GM10248 (cell line): ENCODE data around the gene ZDHHC14.

Experiments
- CTCF ChIA-PET: fragments of 300-600 bp; sonication (Branson Sonifier 250); formaldehyde crosslinking; extraction: SDS; loops from one replicate; lab custom pipeline; 2021; ENCODE audit warnings: antibody characterized with exemption; lab: Yijun Ruan, JAX
- POLR2A ChIA-PET: fragments of 350-650 bp; sonication (Branson Sonifier 250); formaldehyde crosslinking; extraction: SDS; loops from one replicate; lab custom pipeline; 2020; ENCODE audit warnings: antibody characterized with exemption; lab: Yijun Ruan, JAX
- DNase-seq: peaks from one replicate; pipeline ENCODE4 v3.0.0; 2012; ENCODE audit errors: extremely low spot score
- CTCF ChIP-seq: IDR thresholded peaks from 2 replicates; pipeline ENCODE4 v1.5.1; 2012; ENCODE audit warnings: mild to moderate bottlenecking, low read depth; ENCODE audit errors: extremely low read depth, missing control alignments, control extremely low read depth

Gene ZDHHC14

DNA sequence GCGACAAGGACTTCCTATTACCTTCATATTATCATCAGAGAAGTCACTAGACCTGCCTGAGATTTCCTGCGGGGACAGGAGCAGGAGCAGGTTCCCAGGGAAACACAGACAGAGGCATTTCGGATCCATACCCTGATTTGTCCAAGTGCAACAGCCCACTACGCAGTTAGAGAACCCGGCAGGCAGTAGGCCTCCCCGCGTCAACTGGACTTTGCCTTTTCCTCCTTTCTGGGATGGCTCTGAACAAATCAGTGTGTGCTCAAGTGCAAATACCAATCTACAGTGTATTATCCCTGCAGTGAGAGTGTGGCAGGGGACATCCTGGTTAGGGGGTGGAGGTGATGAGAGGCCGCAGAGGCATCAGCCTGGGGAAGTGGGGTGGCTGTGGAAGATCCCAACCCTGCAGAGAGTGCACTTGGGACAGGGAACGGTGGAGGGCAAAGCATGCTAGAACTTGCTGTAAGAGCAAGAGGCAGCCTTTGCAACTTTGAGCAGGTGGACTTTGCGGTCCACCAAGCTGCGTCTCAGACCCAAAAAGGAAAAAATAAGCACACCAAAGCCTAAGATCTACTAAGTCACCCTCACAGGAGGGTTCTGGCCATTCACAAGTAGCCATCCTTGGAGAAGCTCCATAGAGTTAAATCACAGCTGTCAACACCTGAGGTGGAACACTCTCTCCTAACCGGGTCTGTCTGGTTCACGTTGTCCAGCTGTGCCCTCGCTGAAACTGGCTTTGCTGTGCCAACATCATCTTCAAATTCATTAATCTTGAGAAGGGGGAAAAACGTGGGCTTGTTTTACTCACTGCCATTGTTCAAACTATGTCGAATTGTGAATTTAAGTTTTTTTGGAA, 159.1 kb downstream of the ZDHHC14 start:
- no peak for TF ChIP-seq CTCF
- DNase-seq, result no peak
- POLR2A ChIA-PET, result no interaction called here
- CTCF ChIA-PET, result interaction anchor here (1.0 kb wide), 1 partner anchor 46 kb away, joined by 3 read pairs; no protein-coding TSS in a partner anchor

- CTCF ChIA-PET, result interaction anchor here (1.7 to 2.4 kb wide), 2 partner anchors 8 to 9 kb away, joined by 3 to 10 read pairs; no protein-coding TSS in a partner anchor
Observed at GRCh38 chr6:157541618-157542413, 160.8 kb downstream of the ZDHHC14 start.

DNA sequence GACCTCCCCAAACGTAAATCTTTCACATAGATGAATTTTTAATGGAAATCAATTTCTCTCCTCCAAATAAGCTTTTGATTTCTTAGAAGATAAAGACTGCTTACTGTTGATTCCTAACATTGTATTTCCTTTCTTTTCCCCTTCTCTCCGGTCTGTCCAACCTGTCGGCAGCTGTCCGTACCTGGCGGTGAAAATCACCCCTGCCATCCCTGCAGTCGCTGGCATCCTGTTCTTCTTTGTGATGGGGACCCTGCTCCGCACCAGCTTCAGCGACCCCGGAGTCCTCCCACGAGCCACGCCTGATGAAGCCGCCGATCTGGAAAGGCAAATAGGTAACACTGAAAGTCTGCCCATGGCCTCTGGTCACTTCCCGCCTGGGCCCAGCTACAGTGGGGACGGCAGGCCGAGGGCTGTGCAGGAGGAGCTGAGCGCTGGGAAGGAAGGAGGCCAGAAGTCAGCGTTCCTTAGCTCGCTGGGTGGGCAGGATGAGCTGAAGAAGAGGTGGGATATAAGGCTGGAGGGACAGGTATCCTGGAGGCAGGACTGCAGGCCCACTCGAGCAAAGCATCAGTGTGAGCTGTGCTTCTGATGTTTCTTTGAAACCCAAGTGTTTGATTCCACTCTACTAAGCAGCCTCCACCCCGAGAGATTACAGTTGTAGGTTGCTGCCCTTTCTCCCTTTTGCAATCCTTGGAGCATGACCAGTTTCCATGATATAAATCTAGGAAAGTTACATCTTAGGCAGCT, 161.6 kb downstream of the ZDHHC14 start:
- no peak for TF ChIP-seq CTCF
- ChIA-PET CTCF (interaction anchor here (1.0 to 2.4 kb wide), 4 partner anchors 9 to 63 kb away, joined by 3 to 10 read pairs (median 3); no protein-coding TSS in a partner anchor), POLR2A (no interaction called here)
- no peak for DNase-seq

More at GRCh38 chr6:157541618-157542413, 160.8 kb downstream of the ZDHHC14 start:
- TF ChIP-seq CTCF, result no peak
- DNase-seq, result no peak
- POLR2A ChIA-PET, result no interaction called here

DNA sequence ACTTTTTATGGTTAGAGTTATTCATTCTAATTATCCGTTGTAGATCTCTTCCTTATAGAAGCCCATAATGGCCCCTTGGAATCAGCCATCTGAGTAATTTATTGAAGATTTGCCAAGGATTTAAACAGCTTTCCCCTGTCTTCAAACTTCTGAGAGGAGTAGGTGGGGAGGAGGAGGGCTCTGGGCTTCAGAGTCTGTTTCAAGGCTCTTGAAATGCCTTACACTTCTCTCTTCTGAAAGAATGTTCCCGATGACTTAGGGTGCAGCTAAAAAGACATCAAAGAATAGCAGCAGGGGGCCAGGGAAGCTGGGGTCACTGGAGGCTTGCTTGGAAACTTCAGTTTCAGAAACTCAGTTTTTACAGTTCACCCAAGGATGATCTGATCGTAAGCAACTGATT, 165.3 kb downstream of the ZDHHC14 start:
- no peak for TF ChIP-seq CTCF
- ChIA-PET POLR2A (no interaction called here), CTCF (no interaction called here)
- no peak for DNase-seq

DNA sequence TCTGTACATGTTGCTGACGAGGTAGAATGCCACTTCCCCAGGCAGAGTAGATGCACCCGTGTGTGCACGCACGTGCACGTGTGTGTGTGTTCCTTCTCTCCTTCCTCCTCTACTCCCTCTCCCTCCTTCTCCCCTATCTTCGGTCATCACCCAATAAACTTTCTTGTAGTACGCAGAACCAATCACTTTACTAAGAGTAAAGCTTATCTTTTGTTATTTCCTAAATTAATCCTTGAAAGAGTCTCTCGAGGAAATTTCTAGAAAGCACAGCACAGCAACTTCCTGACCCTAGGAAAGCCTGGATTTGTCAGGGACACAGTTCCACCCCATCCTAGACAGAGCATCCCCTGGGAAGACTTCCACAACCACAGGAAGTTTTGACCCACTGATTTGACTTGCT, 166.1 kb downstream of the ZDHHC14 start:
- CTCF ChIA-PET, result no interaction called here
- POLR2A ChIA-PET, result no interaction called here
- DNase-seq, result no peak
- TF ChIP-seq CTCF, result no peak
